Measurements from ENCODE around the gene PPIF.

DNA sequence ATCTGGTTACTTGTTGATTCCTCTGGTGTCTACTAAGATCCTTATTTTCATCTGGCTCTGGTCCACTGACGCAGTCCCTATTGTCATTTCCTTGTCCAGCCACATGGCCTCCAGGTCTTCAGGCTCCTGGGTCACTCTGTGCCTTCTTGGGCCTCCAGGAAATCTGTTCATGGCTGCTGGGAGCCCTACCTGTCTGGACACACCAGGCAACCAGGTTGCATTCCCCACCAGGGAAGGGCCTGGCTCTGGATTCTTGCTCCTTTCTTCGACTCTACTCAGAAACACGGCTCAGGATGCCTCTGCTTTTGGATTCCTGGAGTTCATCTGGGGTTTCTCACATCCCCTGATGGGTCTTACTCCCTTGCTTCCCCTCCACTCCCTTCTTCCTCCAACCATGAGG is 8.0 kb upstream of the PPIF start:
- TF ChIP-seq NFE2L2 (IDR thresholded peaks at IDR 0.05; ENCODE audit: low read depth, low read length) (no peak), POLR2A (IDR thresholded peaks at IDR 0.05; ENCODE audit: low read depth, low read length) (no peak)
- TF ChIP-seq, protein P1, sequence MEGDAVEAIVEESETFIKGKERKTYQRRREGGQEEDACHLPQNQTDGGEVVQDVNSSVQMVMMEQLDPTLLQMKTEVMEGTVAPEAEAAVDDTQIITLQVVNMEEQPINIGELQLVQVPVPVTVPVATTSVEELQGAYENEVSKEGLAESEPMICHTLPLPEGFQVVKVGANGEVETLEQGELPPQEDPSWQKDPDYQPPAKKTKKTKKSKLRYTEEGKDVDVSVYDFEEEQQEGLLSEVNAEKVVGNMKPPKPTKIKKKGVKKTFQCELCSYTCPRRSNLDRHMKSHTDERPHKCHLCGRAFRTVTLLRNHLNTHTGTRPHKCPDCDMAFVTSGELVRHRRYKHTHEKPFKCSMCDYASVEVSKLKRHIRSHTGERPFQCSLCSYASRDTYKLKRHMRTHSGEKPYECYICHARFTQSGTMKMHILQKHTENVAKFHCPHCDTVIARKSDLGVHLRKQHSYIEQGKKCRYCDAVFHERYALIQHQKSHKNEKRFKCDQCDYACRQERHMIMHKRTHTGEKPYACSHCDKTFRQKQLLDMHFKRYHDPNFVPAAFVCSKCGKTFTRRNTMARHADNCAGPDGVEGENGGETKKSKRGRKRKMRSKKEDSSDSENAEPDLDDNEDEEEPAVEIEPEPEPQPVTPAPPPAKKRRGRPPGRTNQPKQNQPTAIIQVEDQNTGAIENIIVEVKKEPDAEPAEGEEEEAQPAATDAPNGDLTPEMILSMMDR (conservative IDR thresholded peaks at IDR 0.05; ENCODE audit: low read depth, low read length), result no peak
